Endodermal cell (in vitro differentiated cells): ENCODE measurements around the gene CHN2. TPM values are rescaled to one million over a fixed set of nuclear protein-coding genes. Genes with fewer than 3 reads are reported as not detected.

ENCODE experiments used
- DNase-seq: peaks from one replicate; pipeline ENCODE4 v3.0.0-alpha.2; 2017
- H3K27ac ChIP-seq: 2 replicates; pipeline ENCODE4 v1.5.1; 2013; ENCODE audit warnings: mild to moderate bottlenecking, low read depth, low read length, moderate library complexity
- H3K27me3 ChIP-seq: 2 replicates; pipeline ENCODE4 v1.6.1; 2013; ENCODE audit warnings: mild to moderate bottlenecking, low read length, moderate library complexity; ENCODE audit not compliant: insufficient read depth, control insufficient read depth, poor library complexity, severe bottlenecking
- H3K36me3 ChIP-seq: 2 replicates; pipeline ENCODE4 v1.7.0; 2013; ENCODE audit warnings: mild to moderate bottlenecking, low read length, moderate library complexity; ENCODE audit not compliant: control insufficient read depth, insufficient read depth
- H3K4me1 ChIP-seq: one replicate; pipeline ENCODE4 v1.7.0; 2013; ENCODE audit warnings: low read length; ENCODE audit not compliant: control insufficient read depth, insufficient read depth
- H3K4me3 ChIP-seq: 2 replicates; pipeline ENCODE4 v1.5.1; 2013; ENCODE audit warnings: mild to moderate bottlenecking, low read length, moderate library complexity
- H3K9ac ChIP-seq: 2 replicates; pipeline ENCODE4 v1.6.1; 2013; ENCODE audit warnings: mild to moderate bottlenecking, low read length, moderate library complexity; ENCODE audit not compliant: poor library complexity, severe bottlenecking; ENCODE audit errors: extremely low read depth
- H3K9me3 ChIP-seq: 2 replicates; pipeline ENCODE4 v1.6.1; 2013; ENCODE audit warnings: mild to moderate bottlenecking, low read length, moderate library complexity; ENCODE audit not compliant: control insufficient read depth
- H3K27ac Mint-ChIP-seq: 2 replicates; pipeline ENCODE4 v1.8.0; 2020; ENCODE audit warnings: mixed read lengths
- H3K27me3 Mint-ChIP-seq: 2 replicates; pipeline ENCODE4 v1.8.0; 2021; ENCODE audit warnings: mild to moderate bottlenecking, mixed read lengths; ENCODE audit not compliant: insufficient read depth
- H3K36me3 Mint-ChIP-seq: 2 replicates; pipeline ENCODE4 v1.8.0; 2020; ENCODE audit warnings: low read depth, mixed read lengths
- H3K4me1 Mint-ChIP-seq: 2 replicates; pipeline ENCODE4 v1.8.0; 2020; ENCODE audit warnings: mixed read lengths
- H3K4me3 Mint-ChIP-seq: 2 replicates; pipeline ENCODE4 v1.8.0; 2020; ENCODE audit warnings: mild to moderate bottlenecking, moderate library complexity, mixed read lengths
- H3K9me3 Mint-ChIP-seq: 2 replicates; pipeline ENCODE4 v1.8.0; 2020; ENCODE audit warnings: mild to moderate bottlenecking, mixed read lengths
- WGBS, 2 experiments: methylation state at CpG; one replicate each; pipeline versions ENCODE4 v1.1.5 to v1.1.7; 2013; ENCODE audit warnings: missing lambda C conversion rate in 2 of 2, mixed read lengths in 1 of 2; ENCODE audit not compliant: insufficient coverage in 1 of 2, insufficient read length in 1 of 2; 5-methylcytosine and 5-hydroxymethylcytosine counted together
- total RNA-seq, 2 donors: library from RNA; stranded (reverse); fragmentation: NEBNext Ultra II Directional in 1 of 2; extraction: Animal tissue kit (Norgen Biotek cat#: 25700) in 1 of 2; gene quantifications; 2 replicates in 1 of 2; 3 replicates in 1 of 2; pipeline ENCODE4 v1.2.1, GENCODE V29; 2021
- TF ChIP-seq, protein P1 (sequence below): fragments of 200-600 bp; sonication (generic); conservative IDR thresholded peaks from 2 replicates; pipeline ENCODE4 v1.5.0; 2021; ENCODE audit warnings: antibody characterized with exemption, mild to moderate bottlenecking

The CHN2 gene
- total RNA-seq, 2 donors from 2014 or later, result 14.0 to 14.1 TPM

DNA sequence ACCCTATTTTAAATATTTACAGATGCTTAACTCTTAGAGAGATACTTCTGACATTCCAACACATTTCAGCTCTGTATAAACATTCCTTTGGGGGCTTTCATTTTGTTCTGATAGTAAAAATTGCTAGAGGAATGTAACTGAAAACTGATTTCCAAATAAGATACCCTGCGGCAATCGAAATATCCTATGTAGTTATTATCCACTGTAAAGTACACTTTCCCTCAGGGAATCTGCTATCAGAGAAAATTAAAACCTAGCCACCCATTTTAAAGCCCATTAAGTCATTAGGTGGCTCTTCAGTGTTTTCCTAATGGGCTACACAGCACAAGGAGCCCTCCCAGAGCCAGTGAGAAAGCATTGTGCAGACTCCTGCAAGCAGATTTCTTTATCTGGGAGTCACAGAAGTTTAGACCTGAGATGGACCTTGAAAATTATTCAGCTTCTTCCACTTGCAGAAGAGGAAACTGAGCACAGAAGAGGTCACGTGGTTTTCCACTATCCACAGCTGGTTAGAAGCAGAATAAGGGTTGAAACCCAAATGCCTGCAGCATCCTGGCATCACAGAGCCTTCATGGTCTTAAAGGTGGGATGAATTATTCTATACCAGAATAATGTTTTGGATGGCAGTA, 35.7 kb upstream of the CHN2 start:
- no peak overlapping the region for H3K27ac Mint-ChIP-seq
- 82 to 83% methylated on average over 2 to 3 of the region's 3 CpGs for WGBS, 2 experiments

DNA sequence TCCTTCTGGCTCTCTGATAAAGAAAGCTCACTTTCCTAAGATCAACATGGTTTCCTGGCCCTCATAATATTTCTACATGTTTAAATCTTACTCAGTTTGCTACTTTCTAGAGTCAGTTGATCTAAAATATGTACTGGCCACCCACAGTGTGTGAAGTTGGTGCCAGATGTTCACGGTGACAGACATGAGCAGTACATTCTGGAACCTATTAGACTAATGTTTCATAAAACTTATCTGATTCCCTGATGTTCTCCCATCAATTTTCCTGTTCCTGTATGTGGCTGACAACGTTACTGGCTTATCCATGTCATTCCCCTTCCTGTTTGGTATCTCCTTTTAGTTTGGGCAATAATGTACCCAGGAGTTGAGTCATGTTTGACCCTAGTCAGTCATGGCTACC, 34.5 kb upstream of the CHN2 start:
- Histone ChIP-seq H3K27me3 (no peaks in the 10 kb centered on the region), H3K9ac (no peak overlapping the region), H3K9me3 (peaks cover 4% of the 10 kb centered on the region), H3K4me3 (no peak overlapping the region), H3K4me1 (peaks cover 26% of the 10 kb centered on the region), H3K27ac (no peak overlapping the region), H3K36me3 (no peaks in the 10 kb centered on the region)
- Mint-ChIP-seq H3K27me3 (no peaks in the 10 kb centered on the region), H3K27ac (no peak overlapping the region), H3K4me3 (no peak overlapping the region), H3K9me3 (peaks cover 6% of the 10 kb centered on the region), H3K36me3 (peaks cover 7% of the 10 kb centered on the region), H3K4me1 (peaks cover 39% of the 10 kb centered on the region)
- 45 to 50% methylated on average over 2 of the region's 2 CpGs for WGBS, 2 experiments
- no peak for DNase-seq
- TF ChIP-seq, protein P1, sequence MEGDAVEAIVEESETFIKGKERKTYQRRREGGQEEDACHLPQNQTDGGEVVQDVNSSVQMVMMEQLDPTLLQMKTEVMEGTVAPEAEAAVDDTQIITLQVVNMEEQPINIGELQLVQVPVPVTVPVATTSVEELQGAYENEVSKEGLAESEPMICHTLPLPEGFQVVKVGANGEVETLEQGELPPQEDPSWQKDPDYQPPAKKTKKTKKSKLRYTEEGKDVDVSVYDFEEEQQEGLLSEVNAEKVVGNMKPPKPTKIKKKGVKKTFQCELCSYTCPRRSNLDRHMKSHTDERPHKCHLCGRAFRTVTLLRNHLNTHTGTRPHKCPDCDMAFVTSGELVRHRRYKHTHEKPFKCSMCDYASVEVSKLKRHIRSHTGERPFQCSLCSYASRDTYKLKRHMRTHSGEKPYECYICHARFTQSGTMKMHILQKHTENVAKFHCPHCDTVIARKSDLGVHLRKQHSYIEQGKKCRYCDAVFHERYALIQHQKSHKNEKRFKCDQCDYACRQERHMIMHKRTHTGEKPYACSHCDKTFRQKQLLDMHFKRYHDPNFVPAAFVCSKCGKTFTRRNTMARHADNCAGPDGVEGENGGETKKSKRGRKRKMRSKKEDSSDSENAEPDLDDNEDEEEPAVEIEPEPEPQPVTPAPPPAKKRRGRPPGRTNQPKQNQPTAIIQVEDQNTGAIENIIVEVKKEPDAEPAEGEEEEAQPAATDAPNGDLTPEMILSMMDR, result no peak

More for the DNA sequence above, 35.7 kb upstream of the CHN2 start:
- DNase-seq, result no peak
- no peak overlapping the region for H3K27ac ChIP-seq
- Mint-ChIP-seq H3K36me3 (peaks cover 11% of the 10 kb centered on the region), H3K4me1 (peaks cover 39% of the 10 kb centered on the region), H3K27me3 (no peaks in the 10 kb centered on the region), H3K4me3 (no peak overlapping the region), H3K9me3 (peaks cover 11% of the 10 kb centered on the region)
- no peaks in the 10 kb centered on the region for H3K27me3 ChIP-seq
- H3K4me1 ChIP-seq, result peaks cover 26% of the 10 kb centered on the region
- H3K36me3 ChIP-seq, result no peaks in the 10 kb centered on the region
- H3K9me3 ChIP-seq, result peaks cover 4% of the 10 kb centered on the region
- H3K4me3 ChIP-seq, result no peak overlapping the region
- TF ChIP-seq, protein P1, result no peak
- no peak overlapping the region for H3K9ac ChIP-seq

DNA sequence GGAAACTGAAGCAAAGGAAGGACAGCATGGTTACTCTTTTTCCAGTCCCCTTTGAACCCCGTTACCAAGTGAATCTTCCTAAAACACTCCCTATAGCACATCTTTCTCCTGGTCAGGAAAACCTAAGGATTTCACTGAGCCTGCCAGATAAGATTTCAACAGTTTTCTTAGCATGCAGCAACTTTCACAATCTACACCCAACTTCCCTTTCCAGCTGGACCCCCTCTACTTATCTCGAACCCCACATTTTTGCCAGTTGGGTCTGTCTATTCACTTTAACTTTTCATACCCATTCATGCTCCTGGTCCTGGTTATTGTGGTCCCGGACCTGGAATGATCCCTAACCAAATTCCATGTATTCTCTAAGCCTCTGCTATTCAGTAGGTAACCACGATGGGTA, 33.3 kb upstream of the CHN2 start:
- Histone ChIP-seq H3K4me3 (no peak overlapping the region), H3K27ac (no peak overlapping the region), H3K9me3 (peaks cover 9% of the 10 kb centered on the region), H3K4me1 (peaks cover 26% of the 10 kb centered on the region), H3K9ac (no peak overlapping the region), H3K36me3 (no peaks in the 10 kb centered on the region), H3K27me3 (no peaks in the 10 kb centered on the region)
- no peak for DNase-seq
- no peak overlapping the region for H3K4me3 Mint-ChIP-seq
- peaks cover 39% of the 10 kb centered on the region for H3K4me1 Mint-ChIP-seq
- no peaks in the 10 kb centered on the region for H3K27me3 Mint-ChIP-seq
- H3K36me3 Mint-ChIP-seq, result peaks cover 6% of the 10 kb centered on the region
- H3K27ac Mint-ChIP-seq, result no peak overlapping the region
- TF ChIP-seq, protein P1, result no peak
- peaks cover 9% of the 10 kb centered on the region for H3K9me3 Mint-ChIP-seq
- 91 to 92% methylated on average over 3 to 4 of the region's 4 CpGs for WGBS, 2 experiments
